ENCODE results near the gene GFRA1.
"Not testable (repeated sequence)": the region's sequence is repeated elsewhere in the genome, so short reads cannot be mapped to it uniquely, and the experiment has no call there.

- not testable (repeated sequence) for TF ChIP-seq CTCF, POLR2A (IDR thresholded peaks at IDR 0.05)
Observed at GRCh38 chr10:116053009-116053730, 219.8 kb downstream of the GFRA1 start.
